HL-60 (cell line): ENCODE data around the gene SIDT2.

ENCODE experiments used
- DNase-seq, 2 experiments: peaks; one replicate each; pipeline ENCODE4 v3.0.0-alpha.2; 2010 to 2020; ENCODE audit warnings: low read depth in 1 of 2, low spot score in 1 of 2
- H3K27ac ChIP-seq: fragments of 250-450 bp; sonication (Bioruptor Pico); replicated peaks from 2 replicates; pipeline ENCODE4 v1.5.1; 2020; ENCODE audit warnings: mild to moderate bottlenecking, moderate library complexity
- H3K27me3 ChIP-seq: fragments of 250-450 bp; sonication (Bioruptor Pico); 2 replicates; pipeline ENCODE4 v1.5.1; 2021; ENCODE audit warnings: mild to moderate bottlenecking, moderate library complexity; ENCODE audit not compliant: insufficient read depth, poor library complexity, severe bottlenecking
- H3K4me3 ChIP-seq: replicated peaks from 2 replicates; pipeline ENCODE4 v1.5.1; 2011; ENCODE audit warnings: mild to moderate bottlenecking, control low read depth, low read length; ENCODE audit not compliant: insufficient read depth
- CTCF ChIP-seq: IDR thresholded peaks from one replicate; pipeline ENCODE4 v1.5.1; 2011; ENCODE audit warnings: low read length, control low read depth, inconsistent platforms; ENCODE audit not compliant: insufficient read depth
- GABPA ChIP-seq: IDR thresholded peaks from 2 replicates; pipeline ENCODE4 v1.6.1; 2012; ENCODE audit warnings: low read depth
- POLR2AphosphoS5 ChIP-seq: IDR thresholded peaks from 2 replicates; pipeline ENCODE4 v1.6.1; 2012; ENCODE audit warnings: low read depth
- REST ChIP-seq: IDR thresholded peaks from 2 replicates; pipeline ENCODE4 v1.6.1; 2012; ENCODE audit warnings: low read depth; ENCODE audit not compliant: insufficient replicate concordance
- SPI1 ChIP-seq: IDR thresholded peaks from 2 replicates; pipeline ENCODE4 v1.6.1; 2012; ENCODE audit warnings: low read depth, mild to moderate bottlenecking, borderline replicate concordance

The SIDT2 gene

GRCh38 chr11:117199916-117200812 is 21.6 kb downstream of the SIDT2 start:
- H3K27ac ChIP-seq: no peak overlapping the region
- DNase-seq: no peak
- no peaks in the 10 kb centered on the region for H3K27me3 ChIP-seq
- no peak overlapping the region for H3K4me3 ChIP-seq
- no peak for TF ChIP-seq GABPA
- TF ChIP-seq REST: no peak
- no peak for TF ChIP-seq SPI1
- no peak for TF ChIP-seq CTCF
- no peak for TF ChIP-seq POLR2AphosphoS5

GRCh38 chr11:117200813-117201657 is 22.5 kb downstream of the SIDT2 start:
- no peak for TF ChIP-seq GABPA
- TF ChIP-seq SPI1: no peak
- no peak for TF ChIP-seq CTCF
- no peak for TF ChIP-seq POLR2AphosphoS5
- TF ChIP-seq REST: no peak
- Histone ChIP-seq H3K4me3 (no peak overlapping the region), H3K27me3 (no peaks in the 10 kb centered on the region), H3K27ac (no peak overlapping the region)
- no peak for DNase-seq

GRCh38 chr11:117201658-117202305 is 23.2 kb downstream of the SIDT2 start:
- Histone ChIP-seq H3K27ac (no peak overlapping the region), H3K4me3 (no peak overlapping the region)

More at GRCh38 chr11:117201658-117202305, 23.2 kb downstream of the SIDT2 start:
- H3K27me3 ChIP-seq: no peaks in the 10 kb centered on the region
- DNase-seq: no peak
- TF ChIP-seq GABPA (no peak), REST (no peak), CTCF (no peak), POLR2AphosphoS5 (no peak), SPI1 (no peak)
